ENCODE results near the gene SDCBP2. TPM values are rescaled to one million over a fixed set of nuclear protein-coding genes. Genes with fewer than 3 reads are reported as not detected.
A peak's percentile ranks its signal among the peaks of the same experiment; 100 is the strongest.

The SDCBP2 gene
- total and polyA plus RNA-seq, 2 of the 13 experiments (the other 11 are each of a cell fraction or from before 2014, with no cell fraction given): 1.2 to 2.4 TPM

GRCh38 chr20:1327827-1328679 lies 886 bp downstream of the SDCBP2 start (continued):
- peak; percentile 42; the same call in 1 of the 2 replicates for TF ChIP-seq ETV5 (CRISPR knock-in tag; IDR thresholded peaks at IDR 0.05; ENCODE audit: borderline replicate concordance)
- peak; percentile 92 for TF ChIP-seq ZNF556 (CRISPR knock-in tag; IDR thresholded peaks at IDR 0.05; ENCODE audit: borderline replicate concordance)
- peak; percentile 31; the same call in 1 of the 2 replicates for TF ChIP-seq MIER2 (CRISPR knock-in tag; IDR thresholded peaks at IDR 0.05)
- TF ChIP-seq TBX3 (IDR thresholded peaks at IDR 0.05; ENCODE audit: borderline replicate concordance): no peak
- peak; percentile 83 for TF ChIP-seq GATAD2A (CRISPR knock-in tag; IDR thresholded peaks at IDR 0.05)
- 0 out of 2 replicates have a peak, but pooled peaks have one; percentile 41 for TF ChIP-seq ZNF124 (CRISPR knock-in tag; IDR thresholded peaks at IDR 0.05)
- TF ChIP-seq ZNF44 (CRISPR knock-in tag; IDR thresholded peaks at IDR 0.05): peak; percentile 79; the same call in 1 of the 2 replicates
- peak; percentile 70; the same call in 1 of the 2 replicates for TF ChIP-seq FOXO1 (CRISPR knock-in tag; IDR thresholded peaks at IDR 0.05)
- TF ChIP-seq ZNF224 (CRISPR knock-in tag; IDR thresholded peaks at IDR 0.05): 0 out of 2 replicates have a peak, but pooled peaks have one; percentile 46
- 0 out of 2 replicates have a peak, but pooled peaks have one; percentile 28 for TF ChIP-seq ZNF564 (CRISPR knock-in tag; IDR thresholded peaks at IDR 0.05)
- no peak for TF ChIP-seq GLMP (CRISPR knock-in tag; IDR thresholded peaks at IDR 0.05; ENCODE audit: borderline replicate concordance)
- peak; percentile 29; the same call in 1 of the 2 replicates for TF ChIP-seq ZFP41 (CRISPR knock-in tag; IDR thresholded peaks at IDR 0.05; ENCODE audit: borderline replicate concordance)
- TF ChIP-seq RXRA (CRISPR knock-in tag; IDR thresholded peaks at IDR 0.05): peak; percentile 94
- TF ChIP-seq ASH2L (IDR thresholded peaks at IDR 0.05; ENCODE audit: insufficient read length, low read depth, low read length): no peak
- TF ChIP-seq FOXP1 (IDR thresholded peaks at IDR 0.05): no peak
- TF ChIP-seq FOXP1 (CRISPR knock-in tag; IDR thresholded peaks at IDR 0.05): peak; percentile 8; the same call in 1 of the 2 replicates
- 0 out of 2 replicates have a peak, but pooled peaks have one; percentile 88 for TF ChIP-seq ZNF136 (CRISPR knock-in tag; IDR thresholded peaks at IDR 0.05; ENCODE audit: low read depth)
- peak; percentile 21; the same call in 1 of the 2 replicates for TF ChIP-seq YEATS2 (CRISPR knock-in tag; IDR thresholded peaks at IDR 0.05; ENCODE audit: borderline replicate concordance)
- TF ChIP-seq ZNF513 (CRISPR knock-in tag; conservative IDR thresholded peaks at IDR 0.05): no peak
- peak; percentile 49 for TF ChIP-seq GMEB1 (CRISPR knock-in tag; IDR thresholded peaks at IDR 0.05; ENCODE audit: borderline replicate concordance)
- TF ChIP-seq ZNF691 (CRISPR knock-in tag; IDR thresholded peaks at IDR 0.05; ENCODE audit: borderline replicate concordance, low read depth): peak; percentile 96
- peak; percentile 100 for TF ChIP-seq ZNF263 (CRISPR knock-in tag; IDR thresholded peaks at IDR 0.05)
- TF ChIP-seq ZNF484 (CRISPR knock-in tag; IDR thresholded peaks at IDR 0.05; ENCODE audit: borderline replicate concordance, low read depth): no peak
